Tibial artery (tissue), 4 donors: ENCODE data around the gene CBR4.
"Not testable (repeated sequence)": the region's sequence is repeated elsewhere in the genome, so short reads cannot be mapped to it uniquely, and the experiment has no call there.

ENCODE experiments used
- DNase-seq, 2 donors: peaks; one replicate each; pipeline ENCODE4 v3.0.0-alpha.2; 2019
- H3K27ac ChIP-seq, 2 donors: fragments of 200-600 bp; sonication (generic) in 1 of 2; 1 replicate in 1 of 2; 2 replicates in 1 of 2; pipeline ENCODE4 v1.5.1; 2018 to 2019; ENCODE audit warnings: mild to moderate bottlenecking in 1 of 2
- H3K27me3 ChIP-seq, 2 donors: fragments of 200-600 bp; sonication (generic) in 1 of 2; one replicate each; pipeline versions ENCODE4 v1.5.1 to v1.6.0; 2016 to 2019
- H3K36me3 ChIP-seq, 3 donors: fragments of 200-600 bp; sonication (generic) in 2 of 3; one replicate each; pipeline ENCODE4 v1.5.1; 2016 to 2019; ENCODE audit warnings: mild to moderate bottlenecking in 2 of 3
- H3K4me1 ChIP-seq, 4 donors: fragments of 200-600 bp; sonication (generic) in 2 of 4; 1 replicate in 3 of 4; 2 replicates in 1 of 4; pipeline ENCODE4 v1.5.1; 2016 to 2019
- H3K4me3 ChIP-seq, 2 donors: fragments of 200-600 bp; sonication (generic) in 1 of 2; 1 replicate in 1 of 2; 2 replicates in 1 of 2; pipeline ENCODE4 v1.5.1; 2018 to 2019; ENCODE audit warnings: mild to moderate bottlenecking in 2 of 2
- H3K9me3 ChIP-seq, 3 donors: fragments of 200-600 bp; sonication (generic) in 1 of 3; one replicate each; pipeline ENCODE4 v1.5.1; 2016 to 2019
- intact Hi-C: fragments of 100-400 bp; cut with DNase I; formaldehyde crosslinking; loops from one replicate; pipeline ENCODE4 v1.15.0; 2023; ENCODE audit warnings: low total_unique reads
- TF ChIP-seq, protein P1 (sequence below), 2 experiments: fragments of 200-600 bp in 1 of 2; fragments of 450-650 bp in 1 of 2; IDR thresholded peaks; one replicate each; pipeline ENCODE4 v1.5.1; 2017 to 2019; ENCODE audit warnings: antibody characterized with exemption in 2 of 2, mild to moderate bottlenecking in 1 of 2, moderate library complexity in 1 of 2

CBR4 gene

DNA sequence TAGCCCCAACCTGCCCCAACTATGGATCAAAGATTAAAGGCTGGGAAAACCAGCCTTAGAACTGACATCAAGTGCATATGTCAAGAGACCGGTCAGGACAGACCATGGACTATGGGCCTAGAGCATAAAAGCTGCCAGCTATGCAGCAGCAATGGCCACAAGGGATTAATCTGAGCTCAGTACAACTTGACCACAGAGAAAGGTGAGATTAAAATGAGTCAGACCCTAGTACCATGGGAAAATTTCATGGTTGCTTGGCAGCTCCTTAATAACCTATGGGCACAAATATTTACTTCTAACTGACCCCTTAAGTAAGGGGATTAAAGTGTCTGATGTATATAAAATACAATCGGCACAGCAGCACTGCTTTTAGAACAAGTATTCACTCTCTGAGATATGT, 54.4 kb downstream of the CBR4 start:
- Histone ChIP-seq H3K27me3 (no peaks in the 10 kb centered on the region), H3K27ac (no peak overlapping the region), H3K9me3 (no peaks in the 10 kb centered on the region), H3K4me3 (no peak overlapping the region), H3K4me1 (no peaks in the 10 kb centered on the region), H3K36me3 (no peaks in the 10 kb centered on the region)
- DNase-seq, result no peak
- TF ChIP-seq, protein P1, sequence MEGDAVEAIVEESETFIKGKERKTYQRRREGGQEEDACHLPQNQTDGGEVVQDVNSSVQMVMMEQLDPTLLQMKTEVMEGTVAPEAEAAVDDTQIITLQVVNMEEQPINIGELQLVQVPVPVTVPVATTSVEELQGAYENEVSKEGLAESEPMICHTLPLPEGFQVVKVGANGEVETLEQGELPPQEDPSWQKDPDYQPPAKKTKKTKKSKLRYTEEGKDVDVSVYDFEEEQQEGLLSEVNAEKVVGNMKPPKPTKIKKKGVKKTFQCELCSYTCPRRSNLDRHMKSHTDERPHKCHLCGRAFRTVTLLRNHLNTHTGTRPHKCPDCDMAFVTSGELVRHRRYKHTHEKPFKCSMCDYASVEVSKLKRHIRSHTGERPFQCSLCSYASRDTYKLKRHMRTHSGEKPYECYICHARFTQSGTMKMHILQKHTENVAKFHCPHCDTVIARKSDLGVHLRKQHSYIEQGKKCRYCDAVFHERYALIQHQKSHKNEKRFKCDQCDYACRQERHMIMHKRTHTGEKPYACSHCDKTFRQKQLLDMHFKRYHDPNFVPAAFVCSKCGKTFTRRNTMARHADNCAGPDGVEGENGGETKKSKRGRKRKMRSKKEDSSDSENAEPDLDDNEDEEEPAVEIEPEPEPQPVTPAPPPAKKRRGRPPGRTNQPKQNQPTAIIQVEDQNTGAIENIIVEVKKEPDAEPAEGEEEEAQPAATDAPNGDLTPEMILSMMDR (IDR thresholded peaks at IDR 0.05), result no peak
- intact Hi-C loops, result no loop called here

DNA sequence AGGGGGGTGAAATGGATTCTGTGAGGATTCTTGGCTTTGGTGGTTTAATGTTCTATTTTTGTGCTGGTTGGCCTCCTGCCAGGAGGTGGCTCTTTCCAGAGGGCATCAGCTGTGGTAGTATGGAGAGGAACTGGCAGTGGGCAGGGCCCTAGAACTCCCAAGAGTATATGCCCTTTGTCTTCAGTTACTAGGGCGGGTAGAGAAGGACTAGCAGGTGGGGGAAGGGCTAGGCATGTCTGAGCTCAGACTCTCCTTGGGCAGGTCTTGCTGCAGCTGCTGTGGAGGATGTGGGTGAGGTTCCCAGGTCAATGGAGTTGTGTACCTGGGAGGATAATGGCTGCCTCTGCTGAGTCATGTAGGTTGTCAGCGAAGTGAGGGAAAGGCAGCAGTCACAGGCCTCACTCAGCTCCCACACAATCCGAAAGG, 57.2 kb downstream of the CBR4 start:
- H3K4me1 ChIP-seq, H3K4me3 ChIP-seq, H3K9me3 ChIP-seq, H3K27ac ChIP-seq, intact Hi-C loops, H3K27me3 ChIP-seq, DNase-seq, H3K36me3 ChIP-seq: not testable (repeated sequence)

DNA sequence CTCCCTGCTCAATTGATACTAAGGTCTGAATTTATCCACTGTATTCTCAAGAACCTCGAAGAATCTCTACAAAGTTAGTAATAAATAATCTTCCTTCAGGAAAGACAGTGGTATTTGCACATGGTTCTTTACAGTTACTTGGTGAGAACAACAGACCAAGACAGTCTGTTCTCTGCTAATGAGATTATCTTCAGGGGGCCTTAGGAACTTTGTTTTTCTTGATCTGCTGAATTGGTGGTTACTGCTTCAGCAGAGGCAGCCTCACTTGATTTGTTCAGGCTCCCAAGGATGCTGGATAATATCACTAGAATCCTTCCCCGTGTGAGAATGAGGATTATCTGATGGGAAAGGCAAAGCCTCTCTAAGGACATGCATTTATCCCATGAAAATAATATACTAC, 64.8 kb downstream of the CBR4 start:
- DNase-seq, result no peak
- no peak overlapping the region for H3K4me3 ChIP-seq
- H3K9me3 ChIP-seq, result peaks cover 0 to 5% (median 0%) of the 10 kb centered on the region in 3 donors
- no peak overlapping the region for H3K27ac ChIP-seq
- no peaks in the 10 kb centered on the region for H3K27me3 ChIP-seq
- intact Hi-C loops, result loop anchor here (10.0 kb wide), 1 partner anchor 430 kb away; no protein-coding TSS in a partner anchor
- no peaks in the 10 kb centered on the region for H3K36me3 ChIP-seq
- H3K4me1 ChIP-seq, result no peaks in the 10 kb centered on the region
- TF ChIP-seq, protein P1 (IDR thresholded peaks at IDR 0.05), result no peak

GRCh38 chr4:168942985-168943384, 67.1 kb downstream of the CBR4 start:
- intact Hi-C loops, result loop anchor here (10.0 kb wide), 1 partner anchor 428 kb away; no protein-coding TSS in a partner anchor
- H3K4me1 ChIP-seq, result no peaks in the 10 kb centered on the region
- no peaks in the 10 kb centered on the region for H3K27me3 ChIP-seq
- no peaks in the 10 kb centered on the region for H3K36me3 ChIP-seq
- TF ChIP-seq, protein P1 (IDR thresholded peaks at IDR 0.05), result peak; percentile 19 to 30
- H3K27ac ChIP-seq, result no peak overlapping the region
- no peak overlapping the region for H3K4me3 ChIP-seq
- H3K9me3 ChIP-seq, result peaks cover 0 to 20% (median 0%) of the 10 kb centered on the region in 3 donors
- DNase-seq, result no peak
